Esophagus squamous epithelium (tissue), 5 donors: ENCODE results near the gene OR51G1. TPM values are rescaled to one million over a fixed set of nuclear protein-coding genes. Genes with fewer than 3 reads are reported as not detected.

ENCODE experiments used
- DNase-seq: peaks from one replicate; lab custom pipeline; 2025; lab: John Stamatoyannopoulos, UW
- H3K27ac ChIP-seq, 4 donors: fragments of 200-600 bp; sonication (generic); one replicate each; pipeline ENCODE4 v1.5.1; 2016 to 2019; ENCODE audit warnings: mild to moderate bottlenecking in 1 of 4
- H3K27me3 ChIP-seq, 4 donors: fragments of 200-600 bp; sonication (generic); 1 replicate in 3 of 4; 2 replicates in 1 of 4; pipeline versions ENCODE4 v1.5.1 to v1.6.0; 2017 to 2021; ENCODE audit warnings: antibody characterized with exemption in 1 of 4
- H3K36me3 ChIP-seq, 3 donors: fragments of 200-600 bp; sonication (generic); one replicate each; pipeline ENCODE4 v1.5.1; 2016 to 2019
- H3K4me1 ChIP-seq, 3 donors: fragments of 200-600 bp; sonication (generic); one replicate each; pipeline ENCODE4 v1.5.1; 2017 to 2019
- H3K4me3 ChIP-seq, 4 donors: fragments of 200-600 bp; sonication (generic); 1 replicate in 3 of 4; 2 replicates in 1 of 4; pipeline ENCODE4 v1.5.1; 2016 to 2019; ENCODE audit warnings: mild to moderate bottlenecking in 2 of 4, moderate library complexity in 1 of 4
- H3K9me3 ChIP-seq, 3 donors: fragments of 200-600 bp; sonication (generic); one replicate each; pipeline ENCODE4 v1.5.1; 2016 to 2019
- CTCF ChIP-seq, 6 experiments: fragments of 450-650 bp in 4 of 6; fragments of 200-600 bp in 2 of 6; sonication (generic) in 2 of 6; IDR thresholded peaks; one replicate each; pipeline ENCODE4 v1.5.1; 2016 to 2019; ENCODE audit warnings: antibody characterized with exemption in 6 of 6, mild to moderate bottlenecking in 4 of 6, moderate library complexity in 4 of 6
- POLR2A ChIP-seq, 4 donors: fragments of 450-650 bp; IDR thresholded peaks; one replicate each; pipeline ENCODE4 v1.6.1; 2017; ENCODE audit warnings: antibody characterized with exemption in 4 of 4, mild to moderate bottlenecking in 4 of 4, moderate library complexity in 3 of 4
- WGBS, 2 donors: methylation state at CpG; one replicate each; pipeline ENCODE4 v1.1.5; 2018; 5-methylcytosine and 5-hydroxymethylcytosine counted together
- intact Hi-C: fragments of 100-400 bp; cut with DNase I; formaldehyde crosslinking; loops from one replicate; pipeline ENCODE4 v1.15.0; 2022
- total RNA-seq, 4 donors: library from RNA; depleted of rRNA; stranded (reverse); fragments of >200 nt; gene quantifications; one replicate each; pipeline ENCODE4 v1.1.0, GENCODE V29; 2016
- donor health status: DM: yes; HTN: yes; CAD: no.

Gene OR51G1
- total RNA-seq, 4 donors from 2014 or later, result not detected

DNA sequence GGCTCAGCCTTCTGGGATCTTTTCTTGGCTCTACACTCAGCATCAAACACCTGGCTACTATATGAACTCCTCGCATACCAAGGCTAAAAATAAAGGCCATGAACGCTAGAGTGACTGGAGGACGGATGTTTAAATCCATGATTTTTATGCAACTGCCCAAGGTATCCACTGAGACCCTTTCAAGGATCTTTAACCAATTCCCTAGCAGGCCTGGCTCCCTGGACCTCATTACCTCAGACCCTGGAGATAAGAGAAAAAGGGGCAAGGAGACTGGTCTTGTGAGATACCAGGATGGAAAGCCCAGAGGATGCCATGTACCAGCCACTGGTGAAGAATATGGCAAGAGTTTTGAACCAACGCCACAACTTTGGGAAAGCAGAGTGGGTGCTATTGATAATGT is 4.9 kb downstream of the OR51G1 start, which contains the start of gene OR51G2:
TSS of gene OR51G2 (minus strand) at position 101 of the 400 bp plus-strand sequence. CDS start 3,687 bp downstream, outside the sequence.
- no peak for TF ChIP-seq POLR2A (IDR thresholded peaks at IDR 0.05)
- TF ChIP-seq CTCF (IDR thresholded peaks at IDR 0.05), result no peak
- Histone ChIP-seq H3K36me3 (no peaks in the 10 kb centered on the region), H3K27ac (no peak within 1 kb of the TSS), H3K4me3 (no peak within 1 kb of the TSS), H3K27me3 (no peaks in the 10 kb centered on the region), H3K4me1 (no peaks in the 10 kb centered on the region), H3K9me3 (no peaks in the 10 kb centered on the region)
- DNase-seq, result no peak
- intact Hi-C loops, result no loop called here
- 31 to 71% methylated on average over 1 to 4 of the region's 4 CpGs for WGBS, 2 donors

GRCh38 chr11:4916581-4916980 is 7.6 kb downstream of the OR51G1 start:
- Histone ChIP-seq H3K27me3 (no peaks in the 10 kb centered on the region), H3K4me3 (no peak overlapping the region), H3K4me1 (no peaks in the 10 kb centered on the region), H3K36me3 (no peaks in the 10 kb centered on the region), H3K27ac (no peak overlapping the region), H3K9me3 (no peaks in the 10 kb centered on the region)
- TF ChIP-seq CTCF (IDR thresholded peaks at IDR 0.05), result no peak
- TF ChIP-seq POLR2A (IDR thresholded peaks at IDR 0.05), result no peak
- intact Hi-C loops, result no loop called here
- DNase-seq, result no peak

DNA sequence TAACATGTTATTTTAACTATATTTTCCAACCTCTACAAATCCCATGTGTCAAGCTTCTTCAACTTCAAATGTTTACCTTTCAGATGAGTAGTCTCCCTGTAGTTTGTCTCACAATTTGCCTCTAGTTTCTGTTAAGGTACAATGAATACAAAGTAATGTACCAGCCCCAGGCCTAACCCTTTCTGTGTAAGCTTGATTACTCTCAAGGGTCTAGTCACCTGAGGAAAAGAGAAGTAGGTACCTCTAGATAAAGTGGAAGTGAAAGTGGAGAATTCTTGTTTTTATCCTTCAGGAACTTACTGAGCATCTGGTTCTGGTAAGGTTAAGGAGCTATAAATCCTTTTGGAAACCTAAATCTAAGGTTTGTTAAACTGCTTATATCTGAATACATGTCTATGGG is 20.7 kb downstream of the OR51G1 start, which contains the start of gene OR51A7:
TSS of gene OR51A7 (plus strand) at position 300 of the 400 bp plus-strand sequence. CDS start 3,587 bp downstream, outside the sequence.
- no peaks in the 10 kb centered on the region for H3K27me3 ChIP-seq
- H3K27ac ChIP-seq, result no peak within 1 kb of the TSS
- no peaks in the 10 kb centered on the region for H3K4me1 ChIP-seq
- H3K36me3 ChIP-seq, result no peaks in the 10 kb centered on the region
- intact Hi-C loops, result no loop called here
- no peak within 1 kb of the TSS for H3K4me3 ChIP-seq
- TF ChIP-seq POLR2A (IDR thresholded peaks at IDR 0.05) (no peak), CTCF (IDR thresholded peaks at IDR 0.05) (no peak)
- H3K9me3 ChIP-seq, result no peaks in the 10 kb centered on the region
- no peak for DNase-seq

- 83% methylated on average over 1 of the region's 1 CpG for WGBS, 2 donors
- Histone ChIP-seq H3K4me3 (no peak overlapping the region), H3K4me1 (no peaks in the 10 kb centered on the region), H3K27ac (no peak overlapping the region), H3K27me3 (no peaks in the 10 kb centered on the region), H3K9me3 (no peaks in the 10 kb centered on the region), H3K36me3 (no peaks in the 10 kb centered on the region)
- intact Hi-C loops, result no loop called here
- no peak for TF ChIP-seq POLR2A (IDR thresholded peaks at IDR 0.05)
- TF ChIP-seq CTCF (IDR thresholded peaks at IDR 0.05), result peak in 2 of 6 experiments; percentile 8 to 31
- no peak for DNase-seq
These were observed 32.0 kb downstream of the OR51G1 start for GRCh38 chr11:4891996-4892640.

DNA sequence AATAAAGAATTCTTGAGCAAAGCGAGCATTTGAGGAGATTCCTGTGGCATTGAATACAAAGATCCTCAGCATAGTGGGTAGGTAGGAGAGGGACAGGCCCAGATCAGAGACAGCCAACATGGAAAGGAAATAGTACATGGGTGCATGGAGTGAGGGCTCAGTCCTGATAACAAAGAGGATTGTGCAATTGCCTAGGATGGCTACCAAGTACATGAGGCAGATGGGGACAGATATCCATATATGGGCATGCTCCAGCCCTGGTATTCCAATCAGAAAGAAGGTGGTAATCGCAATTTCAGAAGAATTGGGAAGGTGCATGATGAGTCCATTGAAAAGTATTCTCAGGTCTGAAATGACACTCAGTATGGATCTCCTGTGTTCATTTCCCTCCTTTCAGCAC is 33.9 kb downstream of the OR51G1 start:
- Histone ChIP-seq H3K4me1 (no peaks in the 10 kb centered on the region), H3K36me3 (no peaks in the 10 kb centered on the region), H3K27me3 (no peaks in the 10 kb centered on the region), H3K4me3 (no peak overlapping the region), H3K27ac (no peak overlapping the region), H3K9me3 (no peaks in the 10 kb centered on the region)
- WGBS, 2 donors, result 83 to 91% methylated on average over 2 of the region's 2 CpGs
- no peak for DNase-seq
- no peak for TF ChIP-seq CTCF (IDR thresholded peaks at IDR 0.05)
- TF ChIP-seq POLR2A (IDR thresholded peaks at IDR 0.05), result no peak
- intact Hi-C loops, result no loop called here
